Heart left ventricle (tissue), 16 donors: ENCODE data around the gene FBXO9. TPM values are rescaled to one million over a fixed set of nuclear protein-coding genes. Genes with fewer than 3 reads are reported as not detected.

ENCODE experiments used
- ATAC-seq, 4 donors: fragments of 200-7000 bp; cut with Tn5 transposase; one replicate each; pipeline ENCODE4 v1.9.1; 2020 to 2022; ENCODE audit warnings: moderate library complexity in 4 of 4, mild to moderate bottlenecking in 3 of 4, moderate number of reproducible peaks in 1 of 4
- DNase-seq, 5 donors: peaks; one replicate each; pipeline ENCODE4 v3.0.0-alpha.2; 2020
- H3K27ac ChIP-seq, 12 donors: fragments of 200-600 bp; sonication (generic) in 4 of 12; one replicate each; pipeline versions ENCODE4 v1.5.0 to v1.8.0; 2016 to 2022; ENCODE audit warnings: mild to moderate bottlenecking in 2 of 12
- H3K27me3 ChIP-seq, 9 donors: fragments of 200-600 bp; sonication (generic) in 2 of 9; one replicate each; pipeline versions ENCODE4 v1.5.1 to v1.8.0; 2016 to 2022; ENCODE audit warnings: mild to moderate bottlenecking in 3 of 9
- H3K36me3 ChIP-seq, 9 donors: fragments of 200-600 bp; sonication (generic) in 2 of 9; one replicate each; pipeline versions ENCODE4 v1.5.0 to v1.8.0; 2018 to 2022; ENCODE audit warnings: mild to moderate bottlenecking in 2 of 9
- H3K4me1 ChIP-seq, 12 donors: fragments of 200-600 bp; sonication (generic) in 4 of 12; one replicate each; pipeline versions ENCODE4 v1.5.0 to v1.8.0; 2016 to 2022; ENCODE audit warnings: mild to moderate bottlenecking in 3 of 12
- H3K4me3 ChIP-seq, 12 donors: fragments of 200-600 bp; sonication (generic) in 4 of 12; one replicate each; pipeline versions ENCODE4 v1.5.0 to v1.8.0; 2017 to 2022; ENCODE audit warnings: mild to moderate bottlenecking in 9 of 12, moderate library complexity in 4 of 12
- H3K9me3 ChIP-seq, 12 donors: fragments of 200-600 bp; sonication (generic) in 4 of 12; one replicate each; pipeline versions ENCODE4 v1.5.0 to v1.8.0; 2016 to 2022; ENCODE audit warnings: mild to moderate bottlenecking in 1 of 12
- POLR2A ChIP-seq, 2 donors: fragments of 450-650 bp; IDR thresholded peaks; one replicate each; pipeline ENCODE4 v1.6.1; 2017; ENCODE audit warnings: antibody characterized with exemption in 2 of 2, mild to moderate bottlenecking in 2 of 2, moderate library complexity in 2 of 2
- WGBS, 4 donors: extraction: QIAGEN DNeasy Blood & Tissue Kit in 2 of 4; methylation state at CpG; one replicate each; pipeline versions ENCODE4 v1.1.5 to v1.1.7; 2013 to 2018; 5-methylcytosine and 5-hydroxymethylcytosine counted together
- intact Hi-C, 10 donors: fragments of 100-400 bp; cut with DNase I; formaldehyde crosslinking; loops; one replicate each; pipeline versions ENCODE4 v1.11.1 to v1.14.2; 2022
- polyA plus RNA-seq, 2 donors: library from polyadenylated mRNA; stranded (reverse); fragments of 200-250 nt; gene quantifications; one replicate each; pipeline ENCODE4 v1.2.3, GENCODE V29; 2013
- total RNA-seq, 9 donors: library from RNA; depleted of rRNA in 2 of 9; stranded (reverse); fragments of >200 nt in 2 of 9; fragmentation: NEBNext Ultra II Directional in 3 of 9; extraction: Animal tissue kit (Norgen Biotek cat#: 25700) in 3 of 9; gene quantifications; one replicate each; pipeline versions ENCODE4 v1.1.0 to v1.2.4, GENCODE V29; 2016 to 2023
- TF ChIP-seq, protein P1 (sequence below), 12 donors: fragments of 200-600 bp; sonication (generic) in 4 of 12; IDR thresholded peaks; one replicate each; pipeline versions ENCODE4 v1.5.0 to v1.8.0; 2018 to 2022; ENCODE audit warnings: antibody characterized with exemption in 12 of 12, mild to moderate bottlenecking in 5 of 12
- donor health status: ischemic (EF 13 %, LVEDD 7.1; RV severe dilation, severe dysfunction).
- donor health status: healthy with polysubstance abuse.
- donor health status: DM: no; HTN: yes; CAD: no.
- donor health status: DM: no; HTN: no; CAD: no.
- donor health status: ischemic (EF 25% LVEDD 6.9; RV normal size, moderate dysfunction).
- donor health status: ischemic (EF 25% LVEDD 5.7; RV mildly dilated, moderate dysfunction).
- donor health status: healthy.
- donor health status: DM: yes; HTN: yes; CAD: no.
- donor health status: ischemic (EF 35%, LVEDD 5.7; RV mildly dilated, moderate dysfunction).
- donor health status: nonischemic (EF 11% LVEDD 7.7; RV severe dilation, severe dysfunction).
- donor health status: DM: yes; HTN: yes; CAD: no.
- donor health status: PGD.
- donor health status: ischemic (EF 29% LVEDD 5.4; RV normal size, mild dysfunction).
- donor health status: nonischemic (EF 23%, LVEDD 6.1; RV moderate dilation, normal function).

FBXO9 gene
- total and polyA plus RNA-seq, 11 donors = 9.0 to 98.9 (median 69.7) TPM

GRCh38 chr6:53109612-53110011 is 44.4 kb downstream of the FBXO9 start:
- no peak overlapping the region for H3K27ac ChIP-seq

GRCh38 chr6:53111865-53112264 is 46.7 kb downstream of the FBXO9 start:
- 87 to 93% (median 88%) methylated on average over 6 of the region's 6 CpGs for WGBS, 4 donors
- DNase-seq (no peak), ATAC-seq (no peak)
- Histone ChIP-seq H3K27me3 (peaks cover 0 to 3% (median 0%) of the 10 kb centered on the region in 9 donors), H3K4me1 (peaks cover 0 to 5% (median 0%) of the 10 kb centered on the region in 12 donors), H3K27ac (no peak overlapping the region), H3K36me3 (no peaks in the 10 kb centered on the region), H3K9me3 (peaks cover 0 to 7% (median 0%) of the 10 kb centered on the region in 12 donors), H3K4me3 (no peak overlapping the region)
- intact Hi-C loops = no loop called here
- no peak for TF ChIP-seq POLR2A (IDR thresholded peaks at IDR 0.05)
- TF ChIP-seq, protein P1, sequence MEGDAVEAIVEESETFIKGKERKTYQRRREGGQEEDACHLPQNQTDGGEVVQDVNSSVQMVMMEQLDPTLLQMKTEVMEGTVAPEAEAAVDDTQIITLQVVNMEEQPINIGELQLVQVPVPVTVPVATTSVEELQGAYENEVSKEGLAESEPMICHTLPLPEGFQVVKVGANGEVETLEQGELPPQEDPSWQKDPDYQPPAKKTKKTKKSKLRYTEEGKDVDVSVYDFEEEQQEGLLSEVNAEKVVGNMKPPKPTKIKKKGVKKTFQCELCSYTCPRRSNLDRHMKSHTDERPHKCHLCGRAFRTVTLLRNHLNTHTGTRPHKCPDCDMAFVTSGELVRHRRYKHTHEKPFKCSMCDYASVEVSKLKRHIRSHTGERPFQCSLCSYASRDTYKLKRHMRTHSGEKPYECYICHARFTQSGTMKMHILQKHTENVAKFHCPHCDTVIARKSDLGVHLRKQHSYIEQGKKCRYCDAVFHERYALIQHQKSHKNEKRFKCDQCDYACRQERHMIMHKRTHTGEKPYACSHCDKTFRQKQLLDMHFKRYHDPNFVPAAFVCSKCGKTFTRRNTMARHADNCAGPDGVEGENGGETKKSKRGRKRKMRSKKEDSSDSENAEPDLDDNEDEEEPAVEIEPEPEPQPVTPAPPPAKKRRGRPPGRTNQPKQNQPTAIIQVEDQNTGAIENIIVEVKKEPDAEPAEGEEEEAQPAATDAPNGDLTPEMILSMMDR (IDR thresholded peaks at IDR 0.05) = no peak

More at GRCh38 chr6:53109612-53110011, 44.4 kb downstream of the FBXO9 start:
- ATAC-seq (no peak), DNase-seq (no peak)
- intact Hi-C loops = loop anchor here in 2 of 10 donors (2.0 to 5.0 kb wide), 2 partner anchors 49 to 383 kb away; no protein-coding TSS in a partner anchor
- Histone ChIP-seq H3K4me1 (peaks cover 0 to 5% (median 0%) of the 10 kb centered on the region in 12 donors), H3K36me3 (no peaks in the 10 kb centered on the region), H3K9me3 (no peaks in the 10 kb centered on the region), H3K4me3 (no peak overlapping the region), H3K27me3 (peaks cover 0 to 3% (median 0%) of the 10 kb centered on the region in 9 donors)
- TF ChIP-seq POLR2A (IDR thresholded peaks at IDR 0.05) = no peak
- TF ChIP-seq, protein P1 (IDR thresholded peaks at IDR 0.05) = no peak
- WGBS, 4 donors = 85 to 92% (median 88%) methylated on average over 2 of the region's 2 CpGs

GRCh38 chr6:53112404-53112803 is 47.2 kb downstream of the FBXO9 start:
- Histone ChIP-seq H3K4me1 (peaks cover 0 to 5% (median 0%) of the 10 kb centered on the region in 12 donors), H3K36me3 (no peaks in the 10 kb centered on the region), H3K9me3 (peaks cover 0 to 7% (median 0%) of the 10 kb centered on the region in 12 donors), H3K4me3 (no peak overlapping the region), H3K27me3 (peaks cover 0 to 3% (median 0%) of the 10 kb centered on the region in 9 donors), H3K27ac (no peak overlapping the region)
- intact Hi-C loops = no loop called here
- DNase-seq = no peak
- no peak for ATAC-seq
- TF ChIP-seq, protein P1 (IDR thresholded peaks at IDR 0.05) = no peak
- TF ChIP-seq POLR2A (IDR thresholded peaks at IDR 0.05) = no peak

DNA sequence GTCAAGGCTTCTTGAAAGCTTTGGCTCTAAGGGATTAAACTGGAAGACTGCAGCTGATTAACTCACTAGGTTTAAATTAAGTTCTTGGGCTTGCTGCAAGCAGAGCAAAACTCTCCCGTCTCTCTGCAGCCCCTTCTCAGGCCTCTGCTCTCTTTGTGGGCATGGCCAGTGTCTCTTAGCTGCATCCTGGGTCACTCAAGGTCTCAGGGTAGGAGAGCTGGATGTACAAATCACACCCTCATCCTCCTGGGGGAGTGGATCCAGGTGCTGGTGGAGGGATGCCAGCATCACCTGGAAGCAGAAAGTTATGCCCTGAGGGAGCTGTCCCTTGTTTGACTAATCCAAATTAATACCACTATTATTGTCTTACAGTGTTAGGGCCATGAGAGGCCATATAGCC is 47.7 kb downstream of the FBXO9 start:
- Histone ChIP-seq H3K4me3 (no peak overlapping the region), H3K27ac (no peak overlapping the region), H3K4me1 (peaks cover 0 to 5% (median 0%) of the 10 kb centered on the region in 12 donors), H3K36me3 (no peaks in the 10 kb centered on the region), H3K9me3 (peaks cover 0 to 7% (median 0%) of the 10 kb centered on the region in 12 donors), H3K27me3 (peaks cover 0 to 3% (median 0%) of the 10 kb centered on the region in 9 donors)
- ATAC-seq (no peak), DNase-seq (no peak)
- TF ChIP-seq, protein P1 (IDR thresholded peaks at IDR 0.05) = no peak
- no peak for TF ChIP-seq POLR2A (IDR thresholded peaks at IDR 0.05)
- intact Hi-C loops = no loop called here
- WGBS, 4 donors = 31 to 67% (median 55%) methylated on average over 1 of the region's 1 CpG
